A673 (cell line): ENCODE measurements around the gene CIBAR2.

ENCODE experiments used
- EZH2 ChIP-seq: fragments of 200-600 bp; sonication (generic); IDR thresholded peaks from 2 replicates; pipeline ENCODE4 v1.6.1; 2017; ENCODE audit warnings: borderline replicate concordance, low read depth, mild to moderate bottlenecking, mixed read lengths, antibody characterized with exemption, low read length; ENCODE audit not compliant: poor library complexity, severe bottlenecking
- TF ChIP-seq, protein P1 (sequence below): fragments of 300-800, 200-600 bp; sonication (generic); conservative IDR thresholded peaks from 2 replicates; pipeline ENCODE4 v1.5.1; 2017; ENCODE audit warnings: low read depth, mild to moderate bottlenecking, antibody characterized with exemption, low read length, moderate library complexity, mixed read lengths

GRCh38 chr16:85124636-85125346, 12.5 kb upstream of the CIBAR2 start:
- TF ChIP-seq, protein P1, sequence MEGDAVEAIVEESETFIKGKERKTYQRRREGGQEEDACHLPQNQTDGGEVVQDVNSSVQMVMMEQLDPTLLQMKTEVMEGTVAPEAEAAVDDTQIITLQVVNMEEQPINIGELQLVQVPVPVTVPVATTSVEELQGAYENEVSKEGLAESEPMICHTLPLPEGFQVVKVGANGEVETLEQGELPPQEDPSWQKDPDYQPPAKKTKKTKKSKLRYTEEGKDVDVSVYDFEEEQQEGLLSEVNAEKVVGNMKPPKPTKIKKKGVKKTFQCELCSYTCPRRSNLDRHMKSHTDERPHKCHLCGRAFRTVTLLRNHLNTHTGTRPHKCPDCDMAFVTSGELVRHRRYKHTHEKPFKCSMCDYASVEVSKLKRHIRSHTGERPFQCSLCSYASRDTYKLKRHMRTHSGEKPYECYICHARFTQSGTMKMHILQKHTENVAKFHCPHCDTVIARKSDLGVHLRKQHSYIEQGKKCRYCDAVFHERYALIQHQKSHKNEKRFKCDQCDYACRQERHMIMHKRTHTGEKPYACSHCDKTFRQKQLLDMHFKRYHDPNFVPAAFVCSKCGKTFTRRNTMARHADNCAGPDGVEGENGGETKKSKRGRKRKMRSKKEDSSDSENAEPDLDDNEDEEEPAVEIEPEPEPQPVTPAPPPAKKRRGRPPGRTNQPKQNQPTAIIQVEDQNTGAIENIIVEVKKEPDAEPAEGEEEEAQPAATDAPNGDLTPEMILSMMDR: no peak
- TF ChIP-seq EZH2: no peak
